GM18873 (cell line): ENCODE measurements around the gene OTOR.
A peak's percentile ranks its signal among the peaks of the same experiment; 100 is the strongest.

Experiments used
- ATAC-seq: cut with Tn5 transposase; IDR thresholded peaks from one replicate; pipeline ENCODE4 v1.9.1; 2021; ENCODE audit warnings: mild to moderate bottlenecking, moderate library complexity, moderate number of reproducible peaks; ENCODE audit not compliant: unreplicated experiment, low FRiP score

The OTOR gene, protein sequence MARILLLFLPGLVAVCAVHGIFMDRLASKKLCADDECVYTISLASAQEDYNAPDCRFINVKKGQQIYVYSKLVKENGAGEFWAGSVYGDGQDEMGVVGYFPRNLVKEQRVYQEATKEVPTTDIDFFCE

DNA sequence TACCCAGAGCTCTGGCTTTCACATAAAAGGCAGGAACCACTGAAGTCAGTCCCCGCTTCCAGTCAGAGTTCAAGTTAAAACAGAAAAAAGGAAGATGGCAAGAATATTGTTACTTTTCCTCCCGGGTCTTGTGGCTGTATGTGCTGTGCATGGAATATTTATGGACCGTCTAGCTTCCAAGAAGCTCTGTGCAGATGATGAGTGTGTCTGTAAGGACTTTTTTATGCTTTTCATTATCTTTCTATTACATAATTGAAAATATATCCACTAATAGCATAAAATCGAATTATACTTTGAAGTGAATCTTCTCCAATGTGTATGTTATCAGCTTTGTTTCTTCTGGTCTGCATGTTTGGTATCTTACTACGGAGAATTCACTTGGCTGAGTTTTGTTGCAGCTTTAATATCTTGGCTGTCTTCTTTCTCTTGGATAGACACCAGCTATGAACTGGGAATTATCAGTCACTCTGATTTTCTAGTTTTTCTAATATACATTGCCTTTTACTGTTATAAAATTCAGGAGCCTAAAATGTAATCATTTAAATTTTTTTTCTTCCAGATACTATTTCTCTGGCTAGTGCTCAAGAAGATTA lies at the start of gene OTOR:
Gene OTOR (plus strand): TSS at position 51 of the 593 bp plus-strand sequence. CDS start 44 bp downstream, at position 95.
- ATAC-seq = no peak

DNA sequence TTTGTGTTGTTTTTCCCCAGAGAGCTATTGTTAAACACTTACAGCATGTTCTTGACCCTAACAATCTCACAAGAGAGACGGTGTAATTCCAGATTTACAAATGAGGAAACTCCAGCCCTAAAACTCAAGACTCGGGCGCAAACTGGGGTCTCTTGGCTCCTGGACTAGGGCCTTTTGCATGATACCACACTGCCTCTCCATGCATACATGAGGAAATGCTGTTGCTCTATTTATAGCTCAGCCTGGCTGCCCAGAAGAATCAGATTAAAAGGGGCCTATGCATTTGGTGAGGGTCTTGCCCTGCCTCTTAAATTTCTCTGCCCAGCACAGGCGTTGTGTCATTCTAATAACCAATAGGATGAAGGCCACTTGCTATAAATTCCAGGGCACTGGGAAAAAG lies 48.9 kb upstream of the OTOR start:
- no peak for ATAC-seq

DNA sequence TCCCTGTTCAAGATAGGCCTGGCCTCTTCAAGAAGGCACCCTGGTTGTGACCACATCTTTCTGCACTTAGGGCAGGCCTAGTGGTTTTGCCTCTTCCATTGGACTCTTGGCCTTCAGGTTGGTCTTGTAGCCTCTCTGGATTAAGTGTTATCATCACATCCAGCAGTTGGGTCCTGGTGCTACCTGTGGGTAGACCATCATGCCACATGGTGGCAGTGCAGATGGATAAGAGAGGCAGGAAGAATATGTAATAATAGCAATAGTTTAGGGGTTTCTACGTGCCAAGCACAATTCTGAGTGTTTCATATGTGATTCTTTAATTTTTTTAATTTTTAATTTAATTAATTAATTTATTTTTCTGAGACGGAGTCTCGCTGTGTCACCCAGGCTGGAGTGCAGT lies 46.9 kb upstream of the OTOR start:
- ATAC-seq = no peak

DNA sequence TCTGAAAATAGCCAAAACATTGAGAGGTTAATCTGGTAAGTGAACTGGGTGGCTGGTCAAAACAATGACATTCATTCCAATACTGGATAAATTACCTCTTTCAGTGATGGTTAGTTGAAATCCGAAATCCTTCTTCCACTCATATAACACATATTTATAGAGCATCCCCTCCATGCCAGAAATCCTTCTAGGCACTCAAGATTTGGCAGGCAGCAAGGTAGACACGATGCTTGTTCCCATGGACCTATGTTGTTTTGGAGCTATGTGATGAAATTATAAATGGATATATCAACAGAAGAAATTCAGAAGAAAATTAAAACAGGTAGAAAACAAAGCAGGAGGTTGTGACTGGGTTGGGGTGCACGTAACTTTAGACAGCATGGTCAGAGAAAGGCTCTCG lies 44.6 kb upstream of the OTOR start:
- no peak for ATAC-seq

DNA sequence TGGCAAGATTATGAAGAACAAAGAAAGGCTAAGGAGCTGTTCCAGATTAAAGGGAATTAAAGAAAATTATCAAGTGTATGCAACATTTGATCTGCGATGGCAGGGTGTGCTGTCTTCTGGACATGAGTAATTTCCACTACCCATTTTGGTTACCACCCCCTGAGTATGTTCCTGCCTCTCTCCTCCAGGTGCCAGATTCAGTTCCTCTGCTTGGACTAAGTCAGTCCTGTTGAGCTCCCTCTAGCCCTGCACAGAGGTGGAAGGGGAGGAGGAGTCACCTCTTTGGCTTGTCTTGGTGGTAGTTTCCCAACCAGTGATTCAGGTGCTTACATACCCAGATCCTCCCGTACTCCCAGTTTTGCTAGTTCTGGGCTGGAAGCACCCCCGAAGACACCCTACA lies 40.5 kb upstream of the OTOR start:
- ATAC-seq = no peak

DNA sequence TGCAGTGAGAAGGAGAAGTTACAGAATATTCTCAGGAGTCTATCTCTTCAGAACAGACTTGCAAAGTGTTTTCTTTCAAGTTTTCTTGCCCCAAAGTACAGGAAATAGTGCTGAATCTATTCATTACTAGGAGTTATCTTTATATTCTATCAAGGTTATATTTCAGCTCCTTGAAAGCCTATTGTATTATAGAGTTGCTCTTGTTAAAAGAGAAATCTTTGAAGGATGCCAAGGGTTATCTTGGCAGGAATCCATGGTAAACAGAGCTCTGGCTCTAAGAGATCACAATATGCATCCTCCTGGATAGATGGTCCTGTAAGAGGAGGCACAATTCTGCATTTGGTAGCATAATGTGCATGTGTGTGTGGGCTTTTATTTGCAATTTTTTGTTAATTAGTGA lies 39.6 kb upstream of the OTOR start:
- ATAC-seq = no peak

DNA sequence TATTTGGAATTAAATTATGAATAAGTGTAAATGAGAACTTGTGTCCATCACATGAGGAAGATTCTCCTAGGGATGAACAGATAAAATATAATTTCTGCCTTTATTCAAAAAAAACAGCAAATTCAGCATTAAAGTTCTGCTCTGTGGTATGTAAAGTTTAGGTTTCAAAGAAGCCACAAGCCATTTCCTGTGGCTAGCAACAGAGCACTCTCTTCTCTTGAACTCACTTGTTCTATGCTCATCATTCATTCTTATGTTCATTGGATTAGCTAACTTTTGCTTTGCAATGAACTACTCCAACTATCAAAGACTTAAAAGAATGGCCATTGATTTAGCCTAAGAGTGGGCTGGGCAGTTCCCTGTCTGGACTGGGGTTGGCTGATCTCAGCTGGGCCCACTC lies 39.1 kb upstream of the OTOR start:
- peak; percentile 85 for ATAC-seq

DNA sequence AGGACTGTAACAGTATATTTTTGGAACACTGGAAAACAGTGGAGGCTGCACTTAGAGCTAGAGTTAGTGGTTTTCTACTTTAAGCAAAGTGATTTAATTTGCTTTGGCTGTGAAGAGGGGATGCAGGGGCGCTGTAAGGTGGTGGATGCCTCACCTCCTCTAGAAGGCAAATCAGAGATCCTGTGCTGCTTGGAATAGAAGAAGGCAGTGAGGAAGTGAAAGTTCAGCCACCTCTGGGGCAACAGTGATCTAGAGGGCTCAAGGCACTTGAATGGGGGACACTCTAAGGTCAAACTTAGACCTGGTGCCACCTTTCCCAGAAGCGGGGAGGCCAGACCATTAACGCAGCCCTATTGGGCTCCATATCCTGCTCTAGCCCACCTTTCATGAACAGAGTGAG lies 37.4 kb upstream of the OTOR start:
- no peak for ATAC-seq

DNA sequence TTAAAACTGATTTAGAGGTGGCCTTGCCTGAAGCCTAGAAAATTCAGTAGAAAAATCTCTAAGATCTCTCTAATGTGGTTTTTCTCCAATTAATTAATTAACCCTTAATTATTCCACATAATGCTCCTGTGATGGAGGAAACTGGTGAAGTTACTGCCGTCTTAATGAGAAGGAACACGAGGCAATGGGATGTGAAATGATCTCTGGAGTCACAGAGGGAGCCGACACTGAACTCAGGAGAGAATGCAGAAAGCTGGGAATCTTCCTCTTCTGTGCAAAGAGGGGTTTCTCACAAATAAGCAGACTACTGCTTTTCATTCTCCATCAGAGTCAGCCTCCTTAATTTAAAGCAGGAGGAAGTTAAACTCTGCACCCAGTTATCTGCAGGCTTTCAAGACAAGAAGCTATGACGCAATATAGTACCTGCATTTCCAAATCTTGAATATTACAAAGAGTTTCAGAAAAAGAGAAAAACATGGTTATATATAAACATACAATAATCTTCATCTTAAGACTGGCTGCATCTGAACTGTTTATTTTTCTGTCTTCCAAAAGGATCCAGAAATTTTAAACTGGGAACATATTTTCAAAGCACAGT lies 36.4 kb upstream of the OTOR start:
- ATAC-seq = no peak

DNA sequence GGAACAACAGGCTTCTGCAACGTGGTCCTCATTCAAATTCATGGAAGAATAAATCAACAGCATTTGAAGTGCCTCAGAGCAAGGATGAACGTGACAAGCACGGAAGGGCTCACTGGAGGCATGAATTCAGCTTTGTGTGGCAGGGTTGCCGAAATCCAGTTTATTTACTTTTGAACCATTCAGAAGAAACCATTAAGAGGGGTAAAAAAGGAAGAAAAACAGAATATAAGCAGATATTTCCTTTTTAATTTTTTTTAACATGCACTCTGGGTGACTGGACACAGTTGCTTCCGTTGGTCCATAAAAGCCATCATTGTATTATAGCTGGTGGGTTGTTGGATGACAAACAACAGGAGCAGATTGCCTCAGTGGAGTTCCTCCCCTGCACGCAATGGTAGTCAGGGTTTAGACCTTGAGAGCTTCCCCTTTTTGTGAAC lies 35.6 kb upstream of the OTOR start:
- ATAC-seq = no peak

DNA sequence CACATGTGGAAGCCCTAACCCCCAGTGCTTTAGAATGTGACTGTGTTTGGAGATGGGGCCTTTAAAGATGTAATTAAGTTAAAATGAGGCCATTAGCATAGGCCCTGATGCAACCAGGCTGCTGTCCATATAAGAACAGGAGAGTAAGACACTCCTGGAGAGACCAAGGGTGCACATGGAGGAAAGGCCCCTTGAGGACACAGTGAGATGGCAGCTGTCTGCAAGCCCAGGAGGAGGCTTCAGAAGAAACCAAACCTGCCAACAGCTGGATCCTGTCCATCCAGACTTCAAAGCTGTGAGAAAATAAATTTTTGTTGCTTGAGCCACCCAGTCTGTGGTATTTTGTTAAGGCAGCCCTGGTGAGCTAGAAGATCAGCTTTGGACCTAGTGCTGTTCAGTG lies 35.1 kb upstream of the OTOR start:
- ATAC-seq = no peak

DNA sequence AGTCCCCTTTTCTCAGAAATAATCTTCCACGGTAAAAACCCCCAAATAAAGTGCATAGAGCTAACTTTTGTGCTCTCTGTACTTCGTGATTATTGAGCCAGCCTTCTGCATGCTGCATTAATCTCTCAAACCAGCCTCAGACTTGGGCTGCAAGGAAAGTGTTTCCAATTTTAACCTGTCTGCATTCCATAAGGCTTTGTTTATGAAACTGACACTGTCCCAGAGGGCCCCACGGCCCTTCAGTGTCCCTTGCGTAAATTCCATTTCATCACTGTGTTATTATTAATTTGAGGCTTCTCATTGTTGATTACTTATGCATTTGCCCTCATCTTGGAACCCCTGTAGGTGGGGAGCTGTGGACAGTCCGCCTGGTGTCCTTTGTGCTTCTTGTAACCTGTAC lies 33.9 kb upstream of the OTOR start:
- no peak for ATAC-seq

DNA sequence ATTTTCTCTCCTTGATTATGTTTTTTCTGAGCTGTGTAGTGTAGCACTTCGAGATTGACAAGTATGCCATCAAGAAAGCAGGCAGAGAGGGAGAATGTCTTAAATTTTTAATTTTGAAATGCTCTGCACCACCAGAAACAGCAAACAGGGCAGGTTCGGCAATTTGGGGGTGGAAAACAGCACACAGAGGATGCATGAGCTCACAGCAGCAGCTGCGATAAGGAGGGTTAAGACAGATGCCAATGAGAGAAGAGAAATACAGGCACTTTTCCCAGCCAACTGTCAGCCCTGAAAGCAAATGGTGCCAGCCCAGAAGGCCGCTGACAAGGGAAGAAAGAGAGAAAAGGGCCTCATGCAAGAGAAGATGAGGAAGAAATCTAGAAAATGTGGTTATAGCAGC lies 33.4 kb upstream of the OTOR start:
- no peak for ATAC-seq

DNA sequence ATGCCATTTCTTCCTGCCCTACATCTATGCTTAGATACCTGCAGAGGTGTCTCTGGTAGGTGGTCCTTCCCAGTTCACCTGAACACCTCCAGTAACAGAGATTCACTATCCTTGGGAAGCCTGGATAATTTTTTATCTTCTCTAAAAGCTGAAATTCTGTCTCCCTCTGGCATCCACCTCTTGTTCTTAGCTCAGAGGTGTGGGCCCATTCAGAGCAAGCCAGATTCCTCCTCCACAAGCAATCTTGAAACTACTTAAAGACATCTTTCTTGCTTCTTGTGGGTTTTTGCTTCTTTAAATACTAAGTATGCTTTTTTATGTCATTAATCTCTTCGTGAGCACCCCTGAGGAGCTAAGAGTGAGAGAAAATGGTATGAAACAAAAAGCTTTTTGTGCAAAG lies 28.7 kb upstream of the OTOR start:
- no peak for ATAC-seq

DNA sequence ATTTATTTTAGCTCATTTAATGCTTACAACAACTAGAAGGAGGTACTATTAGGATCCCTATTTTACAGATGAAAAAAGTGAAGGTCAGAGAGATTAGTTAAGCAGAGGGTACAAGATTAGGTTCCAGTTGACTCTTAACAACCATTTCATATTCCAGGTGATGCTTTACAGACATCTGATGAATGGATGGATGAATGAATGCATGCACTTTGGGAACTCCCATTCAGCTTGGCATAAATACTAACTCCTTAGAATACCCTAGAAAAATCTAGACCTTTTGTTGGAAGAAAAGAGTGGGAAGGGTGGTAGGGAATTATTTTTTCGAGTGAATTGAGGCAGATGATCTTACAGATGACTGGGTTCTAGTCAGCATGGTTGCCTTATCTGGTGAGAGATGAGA lies 19.1 kb upstream of the OTOR start:
- ATAC-seq = no peak

DNA sequence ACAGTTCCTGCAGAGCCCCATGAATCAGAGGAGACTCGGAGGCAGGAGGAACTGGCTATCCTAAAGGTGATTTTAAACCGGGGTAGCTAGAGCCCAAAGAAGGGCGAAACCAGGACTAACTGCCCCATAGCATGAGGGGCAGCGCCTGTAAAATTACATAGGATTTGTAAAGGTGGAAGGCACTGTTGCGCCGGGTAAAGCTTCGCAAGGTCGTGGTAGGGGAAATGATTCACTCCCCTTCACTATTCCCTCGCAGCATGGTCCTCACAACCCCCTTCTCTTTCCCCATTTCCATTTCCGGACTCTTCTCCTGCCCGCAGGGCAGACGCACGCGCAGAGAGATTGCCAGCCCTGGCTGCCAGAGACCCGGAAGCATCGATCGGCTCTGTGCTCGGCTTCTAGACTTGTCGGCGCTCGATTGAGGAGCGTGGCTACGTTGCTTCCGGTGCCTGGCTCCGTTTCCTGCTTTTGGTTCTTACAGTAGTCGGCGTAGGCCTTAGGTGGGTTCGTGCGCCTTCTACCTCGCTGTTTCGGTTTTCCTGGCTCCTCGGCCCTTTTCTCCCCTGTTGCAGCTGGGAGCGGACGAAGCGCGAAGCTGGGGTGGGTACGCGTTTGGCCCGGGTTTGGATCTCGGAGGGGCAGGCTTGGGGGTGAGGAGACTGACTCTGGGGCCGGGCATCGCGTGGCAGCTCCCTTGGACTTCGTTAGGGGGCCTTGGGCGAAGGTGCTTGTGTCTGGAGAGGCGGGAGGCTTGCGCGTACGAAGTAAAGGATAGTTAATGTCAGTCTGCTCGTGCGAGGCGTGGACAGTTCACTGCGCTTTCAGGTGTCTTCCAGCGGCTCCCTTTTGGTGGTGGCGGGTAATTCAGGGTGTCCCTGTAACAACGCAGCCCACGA lies 18.3 kb upstream of the OTOR start, which contains the start of gene SNRPB2:
Gene SNRPB2 (plus strand): TSS at position 462 of the 896 bp plus-strand sequence. CDS start 1,677 bp downstream, outside the sequence.
- ATAC-seq = peak; percentile 98

DNA sequence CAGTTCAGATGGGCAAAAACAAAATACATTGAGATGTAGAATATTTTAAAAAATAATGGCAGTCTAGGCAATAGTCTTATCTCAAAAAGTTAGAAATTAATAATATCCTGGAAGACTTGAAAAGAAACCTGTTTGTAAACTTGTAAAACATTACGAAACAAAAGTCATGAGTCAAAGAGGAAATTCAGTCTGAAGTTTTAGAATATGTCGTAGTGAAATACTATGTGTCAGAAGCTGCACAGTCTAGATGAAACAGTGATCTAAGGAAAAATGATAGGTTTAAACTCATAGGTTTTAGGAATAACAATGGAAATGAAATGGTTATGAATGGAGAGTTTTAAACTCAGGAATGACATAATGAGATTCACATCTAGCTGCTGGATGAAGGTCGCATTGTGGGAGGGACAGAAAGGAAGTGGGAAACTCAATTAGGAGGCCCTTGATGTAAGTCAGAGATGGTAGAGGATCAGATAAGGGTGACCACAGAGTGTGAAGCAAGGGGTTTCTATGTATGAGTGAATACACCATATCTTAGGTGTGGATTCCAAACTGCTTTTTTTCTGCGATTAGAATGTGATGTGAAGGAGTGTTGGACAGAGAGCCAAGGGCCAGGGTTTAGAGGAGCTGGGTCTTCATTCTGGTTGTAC lies 15.5 kb upstream of the OTOR start:
- no peak for ATAC-seq

DNA sequence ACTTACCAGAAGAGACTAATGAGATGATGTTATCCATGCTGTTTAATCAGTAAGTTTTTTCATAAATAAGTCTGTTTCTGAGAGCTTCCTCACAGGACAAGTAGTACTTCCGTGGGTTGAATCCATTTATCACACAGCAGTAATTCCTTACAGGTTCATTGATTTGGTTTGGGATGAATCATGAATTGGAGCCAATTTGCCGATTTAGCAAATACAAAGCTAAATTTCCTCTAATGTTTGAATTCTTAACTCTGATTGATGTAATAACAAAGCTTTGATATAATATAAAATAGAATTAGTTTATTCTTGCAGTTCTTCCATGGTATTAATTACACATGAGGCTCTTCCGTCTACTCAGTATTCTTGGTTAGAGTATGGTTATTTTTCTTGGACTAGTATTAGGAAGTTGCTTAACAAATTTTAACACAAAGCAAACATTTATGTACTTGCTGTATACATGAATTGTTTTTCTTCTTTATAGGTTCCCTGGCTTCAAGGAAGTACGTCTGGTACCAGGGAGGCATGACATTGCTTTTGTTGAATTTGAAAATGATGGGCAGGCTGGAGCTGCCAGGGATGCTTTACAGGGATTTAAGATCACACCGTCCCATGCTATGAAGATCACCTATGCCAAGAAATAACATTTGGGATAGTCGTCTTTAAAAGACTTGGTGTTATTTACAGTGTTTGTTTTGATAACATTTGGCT lies 7.6 kb upstream of the OTOR start:
- no peak for ATAC-seq

DNA sequence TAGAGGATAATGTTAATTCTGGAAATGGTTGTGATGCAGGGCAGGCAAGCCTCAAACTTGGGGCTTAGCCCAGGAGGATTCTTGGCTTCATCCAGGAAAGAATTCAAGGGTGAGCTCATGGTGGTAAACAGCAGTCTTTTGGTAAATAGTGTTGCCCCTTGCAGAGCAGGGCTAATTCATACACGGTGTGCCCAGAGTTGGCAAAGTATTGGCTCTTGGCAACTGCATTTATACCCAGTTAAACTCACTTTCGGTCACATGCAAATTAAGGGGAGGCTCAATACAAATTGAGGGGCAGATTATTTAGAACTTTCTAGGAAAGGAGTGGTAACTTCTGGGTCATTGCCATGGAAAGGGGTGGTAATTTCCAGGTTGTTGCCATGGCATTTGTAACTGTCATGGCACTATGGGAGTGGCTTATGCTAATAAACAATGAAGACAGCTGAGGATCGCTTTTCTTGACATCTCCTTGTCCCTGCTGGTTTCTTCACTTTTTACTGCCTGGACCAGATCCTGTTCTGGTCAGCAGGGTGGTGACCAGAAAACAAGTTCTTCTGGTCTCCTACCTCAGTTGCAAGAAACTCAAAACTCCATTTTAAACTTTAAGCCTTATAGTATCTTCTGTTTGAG lies 3.9 kb upstream of the OTOR start:
- no peak for ATAC-seq

DNA sequence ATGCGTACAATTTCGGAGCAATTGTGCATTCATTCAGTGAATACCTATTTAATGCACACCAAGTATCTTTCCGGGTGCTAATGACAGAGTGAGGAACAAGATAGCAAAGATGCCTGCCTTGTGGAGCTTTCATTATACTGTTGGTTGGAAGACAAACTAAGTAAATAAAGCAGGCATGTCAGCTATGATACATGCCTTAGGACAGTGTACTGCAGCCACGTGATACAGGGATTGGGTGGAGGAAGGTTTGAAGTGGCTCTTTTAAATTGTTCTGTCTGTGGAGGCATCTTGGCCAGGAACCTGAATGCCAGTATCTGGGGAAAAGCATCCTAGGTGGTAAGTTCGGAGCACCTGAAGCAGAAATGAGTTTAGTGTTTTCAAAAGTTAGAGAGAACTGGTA lies 3.0 kb upstream of the OTOR start:
- ATAC-seq = no peak
